GM19463 (cell line): ENCODE results near the gene SLC8B1.
A peak's percentile ranks its signal among the peaks of the same experiment; 100 is the strongest.
"Not testable (repeated sequence)": the region's sequence is repeated elsewhere in the genome, so short reads cannot be mapped to it uniquely, and the experiment has no call there.

Experiments
- ATAC-seq: cut with Tn5 transposase; IDR thresholded peaks from one replicate; pipeline ENCODE4 v1.9.1; 2021; ENCODE audit warnings: mild to moderate bottlenecking, moderate library complexity; ENCODE audit not compliant: unreplicated experiment

The SLC8B1 gene

DNA sequence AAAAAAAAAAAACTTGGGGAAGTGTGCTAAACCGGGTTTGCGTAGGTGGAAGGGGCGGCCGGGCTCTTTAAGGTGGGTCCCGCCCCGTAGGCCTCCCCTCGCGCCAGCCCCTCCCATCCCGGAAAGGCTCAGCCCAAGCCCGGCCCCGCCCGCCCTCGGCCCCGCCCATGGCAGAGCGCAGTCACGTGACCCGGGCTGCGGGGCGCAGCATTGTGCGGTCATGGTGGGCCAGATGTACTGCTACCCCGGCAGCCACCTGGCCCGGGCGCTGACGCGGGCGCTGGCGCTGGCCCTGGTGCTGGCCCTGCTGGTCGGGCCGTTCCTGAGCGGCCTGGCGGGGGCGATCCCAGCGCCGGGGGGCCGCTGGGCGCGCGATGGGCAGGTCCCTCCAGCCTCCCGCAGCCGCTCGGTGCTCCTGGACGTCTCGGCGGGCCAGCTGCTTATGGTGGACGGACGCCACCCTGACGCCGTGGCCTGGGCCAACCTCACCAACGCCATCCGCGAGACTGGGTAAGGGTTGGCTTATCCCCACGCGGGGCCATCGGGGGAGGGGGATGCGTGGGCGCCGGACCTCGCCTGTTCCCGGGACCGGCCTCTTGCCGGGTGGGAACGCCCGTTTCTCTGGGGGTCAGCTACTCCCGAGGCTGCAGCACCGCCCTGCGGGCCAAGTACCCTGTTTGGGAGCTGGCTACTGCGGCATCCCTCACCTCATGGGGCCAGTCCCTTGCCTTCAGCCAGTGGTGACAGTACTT, 23.6 kb upstream of the SLC8B1 start, which contains the start of gene PLBD2:
Gene PLBD2, plus strand, starts transcription at position 207 of the 752 bp plus-strand sequence. Its CDS starts 14 bp downstream, at position 221.
- ATAC-seq: peak; percentile 95

DNA sequence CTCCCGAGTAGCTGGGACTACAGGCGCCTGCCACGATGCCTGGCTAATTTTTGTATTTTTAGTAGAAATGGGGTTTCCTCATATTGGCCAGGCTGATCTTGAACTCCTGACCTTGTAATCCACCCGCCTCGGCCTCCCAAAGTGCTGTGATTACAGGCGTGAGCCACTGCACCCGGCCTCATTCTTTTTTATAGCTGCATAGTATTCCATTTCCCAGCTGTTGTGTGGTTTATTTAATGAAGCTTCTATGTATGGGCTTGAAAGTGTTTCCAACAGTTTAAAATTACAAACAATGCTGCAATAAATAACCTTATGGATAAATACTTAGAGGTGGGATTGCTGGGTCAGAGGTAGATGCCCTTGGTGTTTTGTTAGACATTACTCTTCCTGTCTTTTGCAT, 19.3 kb upstream of the SLC8B1 start:
- not testable (repeated sequence) for ATAC-seq

DNA sequence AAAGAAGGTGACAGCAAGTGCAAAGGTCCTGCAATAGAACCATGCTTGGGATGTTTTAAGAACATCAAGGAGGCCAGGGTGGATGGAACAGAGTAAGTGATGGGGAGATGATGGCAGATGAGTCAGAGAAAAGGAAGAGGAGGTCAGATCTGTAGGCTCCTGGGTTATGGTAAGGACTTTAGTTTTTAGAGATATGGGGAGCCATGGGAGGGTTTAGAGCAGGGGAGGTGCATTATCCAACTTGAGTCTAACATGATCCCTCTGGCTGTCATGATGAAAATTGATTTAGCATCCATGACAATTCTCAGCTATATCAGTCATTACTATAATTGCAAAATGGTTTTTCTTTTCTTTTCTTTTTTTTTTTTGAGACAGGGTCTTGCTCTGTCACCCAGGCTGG, 16.2 kb upstream of the SLC8B1 start:
- no peak for ATAC-seq

DNA sequence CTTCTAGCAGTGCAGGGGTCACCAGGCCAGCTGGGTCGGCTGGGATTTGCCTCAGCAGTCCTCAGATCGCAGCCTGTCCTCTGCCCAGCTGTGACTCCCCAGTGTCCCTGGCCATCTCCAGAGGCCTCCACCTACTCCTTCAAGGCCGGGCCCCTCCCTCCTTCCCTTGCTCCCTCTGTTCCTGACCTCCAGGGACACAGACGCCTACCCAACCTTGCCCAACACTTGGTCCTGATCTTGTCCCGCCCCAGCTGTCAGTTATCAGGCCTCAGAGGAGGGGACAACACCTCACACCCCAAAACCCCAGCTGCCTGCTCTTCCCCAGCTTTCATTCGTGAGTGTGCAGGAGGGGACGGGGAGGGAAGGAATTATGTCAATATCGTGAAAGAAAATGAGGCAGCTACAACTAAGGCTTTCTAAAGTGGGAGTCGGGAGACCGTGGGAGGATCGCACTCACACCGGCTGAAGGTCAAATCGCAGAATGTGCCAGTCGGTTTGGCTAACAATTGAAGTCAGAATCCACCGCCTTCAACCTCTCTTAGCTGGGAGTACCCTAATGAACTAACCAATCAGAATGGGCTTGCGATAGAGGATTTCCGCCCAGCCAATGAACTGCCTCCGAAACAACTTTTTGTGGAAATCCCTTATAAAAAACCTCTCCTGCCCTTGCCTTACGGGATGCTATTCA, 14.1 kb upstream of the SLC8B1 start:
- no peak for ATAC-seq

DNA sequence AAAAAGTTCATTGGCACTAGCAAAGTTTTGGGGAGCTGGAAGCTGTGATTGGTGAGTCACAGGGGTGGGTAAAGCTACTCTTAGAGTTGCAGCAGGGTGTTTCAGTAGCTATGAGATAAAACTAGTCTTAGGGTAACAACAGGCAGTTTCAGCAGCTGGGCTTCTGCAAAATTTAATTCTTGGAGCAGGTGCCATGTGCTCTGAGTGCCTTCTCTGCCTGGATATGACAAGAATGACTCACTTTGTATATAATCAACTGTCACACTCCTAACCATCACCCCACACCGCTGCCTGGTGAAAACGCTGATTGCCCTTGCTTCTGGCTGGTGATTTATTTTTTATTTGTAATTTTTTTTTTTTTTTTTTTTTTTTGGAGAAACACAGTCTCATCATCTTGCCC, 13.0 kb upstream of the SLC8B1 start:
- ATAC-seq: no peak

DNA sequence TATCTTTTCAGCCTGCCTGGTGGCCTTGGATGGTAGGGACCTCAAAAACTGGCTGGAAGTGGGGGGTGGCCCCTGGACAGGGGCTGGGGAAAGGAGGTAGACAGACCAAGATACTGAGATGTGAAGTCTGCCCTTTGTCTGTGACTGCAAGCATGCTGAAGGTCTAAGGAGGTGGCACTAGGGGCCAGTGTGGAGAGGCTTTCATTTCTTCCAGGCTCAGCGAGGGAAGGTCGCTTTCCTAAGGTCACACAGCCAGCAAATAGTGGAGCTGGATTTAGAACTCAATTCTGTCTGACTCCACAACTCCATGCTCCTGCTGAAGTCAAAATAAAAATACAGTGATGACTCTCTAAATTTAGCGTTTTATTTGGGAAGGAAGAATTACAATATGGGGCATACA, 12.2 kb upstream of the SLC8B1 start:
- no peak for ATAC-seq

DNA sequence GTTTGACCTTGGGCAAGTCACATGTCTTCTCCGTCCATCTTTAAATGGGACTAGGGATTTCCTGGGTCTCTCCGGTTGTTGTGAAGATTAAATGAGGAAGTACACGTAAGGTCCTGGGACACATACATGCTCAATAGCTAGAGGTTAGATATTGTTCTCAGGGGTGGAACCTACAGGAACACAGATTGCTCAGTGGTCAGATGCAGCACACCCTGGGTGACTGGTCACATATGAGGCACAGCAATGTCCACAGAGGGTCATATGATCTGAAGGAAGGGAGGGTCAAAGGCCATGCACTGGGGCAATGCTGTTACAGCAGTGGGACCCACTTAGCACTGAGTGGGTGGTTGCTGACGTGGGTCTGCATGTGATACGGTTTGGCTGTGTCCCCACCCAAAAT, 11.4 kb upstream of the SLC8B1 start:
- no peak for ATAC-seq

DNA sequence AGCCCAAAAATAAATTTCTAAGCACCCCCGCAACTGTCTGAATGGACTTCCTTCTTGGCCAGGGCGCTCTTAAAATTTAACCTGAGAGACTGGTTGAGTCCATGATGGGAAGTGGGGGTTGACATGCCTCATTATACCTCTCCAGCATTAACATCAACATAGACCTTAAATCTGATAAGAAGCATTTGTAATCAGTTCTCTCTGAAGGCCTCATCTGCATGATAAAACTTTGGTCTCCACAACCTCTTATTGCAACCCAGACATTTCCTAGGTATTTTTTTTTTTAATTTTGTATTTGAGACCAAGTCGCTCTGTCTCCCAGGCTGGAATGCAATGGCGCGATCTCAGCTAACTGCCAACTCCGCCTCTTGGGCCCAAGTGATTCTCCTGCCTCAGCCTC, 10.4 kb upstream of the SLC8B1 start:
- no peak for ATAC-seq

DNA sequence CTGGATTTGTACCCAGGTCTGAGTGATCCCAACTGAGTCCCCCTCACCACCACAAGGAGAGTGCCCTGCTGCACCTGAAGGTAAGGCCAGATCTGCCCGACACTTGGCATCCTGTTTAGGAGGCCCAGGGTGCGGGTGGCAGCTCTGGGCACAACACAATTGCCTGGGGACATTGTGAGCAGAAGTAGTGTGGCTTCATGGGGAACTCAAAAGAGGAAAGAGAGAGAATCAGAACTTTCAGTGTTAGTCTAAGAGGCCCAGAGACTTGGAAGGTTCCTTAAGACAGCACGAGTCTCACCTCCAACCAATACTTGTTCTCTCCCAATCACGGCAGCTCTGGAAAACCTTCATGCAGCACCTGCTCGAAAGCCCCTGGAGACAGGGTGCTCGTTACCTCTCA, 6.6 kb upstream of the SLC8B1 start:
- ATAC-seq: no peak

DNA sequence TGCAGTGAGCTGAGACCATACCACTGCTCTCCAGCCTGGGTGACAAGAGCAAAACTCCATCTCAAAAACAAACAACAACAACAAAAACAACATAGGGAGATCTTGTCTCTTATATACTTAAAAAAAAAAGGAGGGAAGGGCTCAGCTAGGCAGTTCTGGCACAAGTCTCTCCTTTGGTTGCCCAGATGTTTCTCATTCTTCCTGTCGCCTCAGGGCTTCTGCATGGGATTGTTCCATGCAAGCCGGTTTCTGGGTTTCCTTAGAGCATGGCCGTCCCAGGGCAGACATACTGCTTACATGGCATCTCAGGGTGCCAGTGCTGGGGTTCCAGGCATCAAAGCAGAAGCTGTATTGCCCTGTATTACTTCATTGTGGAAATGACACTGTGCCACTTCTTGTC, 5.2 kb upstream of the SLC8B1 start:
- ATAC-seq: no peak

DNA sequence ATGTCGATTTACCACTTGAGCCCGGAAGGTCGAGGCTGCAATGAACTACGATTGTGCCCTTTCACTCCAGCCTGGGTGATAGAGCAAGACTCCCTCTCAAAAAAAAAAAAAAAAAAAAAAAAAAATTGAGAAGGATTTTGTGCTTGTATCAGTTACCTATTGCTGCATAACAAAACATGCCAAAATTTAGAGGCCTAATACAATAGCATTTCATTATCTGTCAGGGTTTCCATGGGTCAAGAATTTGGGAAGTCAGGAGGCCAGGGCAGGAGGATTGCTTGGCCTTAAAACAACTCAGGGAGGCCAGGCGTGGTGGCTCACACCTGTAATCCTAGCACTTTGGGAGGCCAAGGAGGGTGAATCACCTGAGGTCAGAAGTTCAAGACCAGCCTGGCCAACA, 4.6 kb upstream of the SLC8B1 start:
- ATAC-seq: no peak

DNA sequence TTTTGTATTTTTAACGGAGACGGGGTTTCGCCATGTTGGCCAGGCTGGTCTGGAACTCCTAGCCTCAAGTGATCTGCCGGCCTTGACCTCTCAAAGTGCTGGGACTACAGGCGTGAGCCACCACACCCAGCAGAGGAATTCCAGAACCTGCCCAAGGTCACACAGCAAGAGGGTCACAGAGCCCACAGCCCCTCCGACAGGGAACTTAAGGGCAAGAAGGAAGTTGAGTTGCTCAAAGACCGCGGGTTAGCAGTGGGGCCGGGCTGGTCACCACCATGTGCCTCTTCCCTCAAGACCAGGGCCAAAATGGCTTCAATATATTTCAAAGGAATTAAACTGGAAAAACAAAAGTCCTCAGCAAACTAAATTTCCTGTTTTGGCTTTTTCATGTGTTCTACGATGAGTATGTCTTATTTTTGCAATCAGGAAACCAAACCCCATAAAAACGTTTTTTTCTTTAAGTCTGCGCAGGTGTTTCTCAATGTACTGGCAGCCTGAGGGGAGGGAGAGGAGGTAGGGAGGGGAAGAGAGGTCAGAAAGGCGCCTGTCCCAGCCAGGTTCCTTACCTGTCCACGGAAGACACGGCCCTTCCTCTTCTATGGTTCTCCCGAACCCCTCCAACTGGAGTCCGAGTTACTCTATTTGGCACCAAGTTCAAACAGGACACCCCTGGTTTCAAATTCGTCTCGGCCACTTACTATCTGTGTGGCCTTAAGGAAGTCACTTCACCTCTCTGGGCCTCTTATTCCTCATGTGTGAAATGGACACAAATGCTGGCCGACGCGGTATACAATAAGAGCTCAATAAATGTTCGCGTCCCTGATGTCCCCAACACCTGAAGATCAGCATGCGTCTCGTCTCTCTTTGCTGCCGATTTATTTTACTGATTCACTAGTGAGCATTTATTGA, 778 bp downstream of the SLC8B1 start:
- ATAC-seq: peak; percentile 1

DNA sequence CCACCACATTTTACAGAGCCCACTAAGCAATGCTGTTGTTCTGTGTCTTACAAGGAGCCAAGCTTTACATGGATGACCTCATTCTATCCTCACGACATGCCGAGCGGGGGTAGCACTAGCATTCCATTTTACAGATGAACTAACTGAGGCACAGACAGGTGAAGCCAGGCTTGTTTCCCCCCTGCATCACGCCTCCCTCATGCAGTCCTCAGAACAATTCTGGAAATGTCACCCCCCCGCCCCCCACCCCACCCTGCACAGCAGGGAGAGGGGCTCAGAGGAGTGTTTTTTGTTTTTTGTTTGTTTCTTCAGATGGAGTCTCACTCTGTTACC, 1.5 kb downstream of the SLC8B1 start:
- ATAC-seq: no peak

DNA sequence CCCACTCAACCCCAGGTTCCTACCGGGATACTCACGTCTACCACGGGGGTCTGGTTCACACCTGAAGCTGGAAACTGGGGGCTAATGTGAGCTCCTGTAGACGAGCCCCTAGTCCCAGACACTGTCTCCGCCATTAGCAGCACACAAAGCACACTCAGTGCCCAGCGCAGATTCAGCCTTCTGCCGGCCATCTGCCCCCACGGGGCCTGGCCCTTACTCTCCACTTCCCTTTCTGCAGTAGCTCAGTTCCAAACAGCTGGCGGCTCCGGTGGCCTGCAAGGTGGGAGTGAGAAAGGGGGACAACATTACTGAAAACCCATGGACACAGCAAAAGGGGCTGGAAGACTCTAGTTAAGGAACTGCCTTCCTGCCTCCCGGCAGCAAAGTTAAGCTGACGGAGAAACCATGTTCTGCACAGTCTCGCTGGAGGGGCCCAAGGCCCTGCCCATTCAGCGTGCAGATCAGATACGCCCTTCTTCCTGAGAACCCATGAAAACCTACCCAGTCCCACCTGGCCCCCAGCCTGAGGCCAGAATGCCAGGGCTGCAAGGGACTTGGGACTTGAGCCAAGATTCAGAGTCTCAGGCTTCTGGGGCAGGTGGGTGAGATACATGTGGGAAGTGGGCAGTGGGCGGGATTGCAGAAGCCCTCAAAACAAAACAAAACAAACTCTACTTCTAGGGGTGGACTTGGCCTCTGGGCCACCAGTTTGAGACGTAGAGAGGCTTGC, 2.1 kb downstream of the SLC8B1 start:
- no peak for ATAC-seq

DNA sequence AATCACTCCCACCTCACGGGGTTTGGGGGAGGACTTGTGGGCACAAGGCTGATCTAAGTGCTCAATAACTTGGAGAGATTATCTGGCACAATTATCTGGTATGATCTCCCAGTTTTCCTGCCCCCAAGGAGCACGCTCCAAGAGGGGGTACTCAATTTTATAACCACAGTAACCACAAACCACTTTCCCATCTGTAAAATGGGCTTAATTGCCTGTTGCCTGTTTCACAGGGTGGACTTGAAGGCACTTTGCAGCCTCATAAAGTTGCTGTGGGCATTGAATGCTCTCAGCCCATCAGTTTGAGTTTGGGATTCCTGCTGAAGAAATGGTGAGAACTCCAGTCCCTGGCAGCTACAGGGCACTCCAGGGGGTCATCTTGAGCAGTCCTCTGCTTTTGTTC, 4.4 kb downstream of the SLC8B1 start:
- ATAC-seq: no peak

DNA sequence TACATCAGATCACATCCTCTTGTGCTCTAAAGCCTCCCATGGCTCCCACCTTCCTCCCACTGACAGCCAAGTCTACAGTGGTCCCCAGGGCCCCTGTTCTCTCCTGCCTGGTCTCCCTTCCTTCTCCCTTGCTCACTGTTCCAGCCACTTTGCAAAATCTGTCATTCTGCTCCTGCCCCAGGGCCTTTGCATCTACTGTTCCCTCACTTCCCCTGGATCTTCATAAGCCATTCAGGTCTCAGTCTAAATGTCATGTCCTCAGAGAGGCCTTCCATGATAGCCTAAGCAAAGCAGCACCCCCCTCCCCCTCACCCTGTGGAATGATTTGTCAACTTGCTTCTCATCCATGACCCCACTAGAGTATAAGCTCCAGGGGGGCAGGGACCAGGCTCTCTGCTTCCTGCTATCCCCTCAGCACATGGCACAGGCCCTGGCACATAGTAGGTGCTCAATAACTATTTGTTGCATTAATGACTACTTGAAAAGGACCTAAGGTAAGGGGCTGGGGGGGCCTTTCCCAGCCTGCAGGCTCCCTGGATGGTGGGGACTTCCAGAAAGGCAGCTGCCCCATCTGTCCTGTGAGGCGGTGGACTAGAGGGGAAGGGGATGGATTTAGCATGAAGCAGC, 5.0 kb downstream of the SLC8B1 start:
- ATAC-seq: no peak

DNA sequence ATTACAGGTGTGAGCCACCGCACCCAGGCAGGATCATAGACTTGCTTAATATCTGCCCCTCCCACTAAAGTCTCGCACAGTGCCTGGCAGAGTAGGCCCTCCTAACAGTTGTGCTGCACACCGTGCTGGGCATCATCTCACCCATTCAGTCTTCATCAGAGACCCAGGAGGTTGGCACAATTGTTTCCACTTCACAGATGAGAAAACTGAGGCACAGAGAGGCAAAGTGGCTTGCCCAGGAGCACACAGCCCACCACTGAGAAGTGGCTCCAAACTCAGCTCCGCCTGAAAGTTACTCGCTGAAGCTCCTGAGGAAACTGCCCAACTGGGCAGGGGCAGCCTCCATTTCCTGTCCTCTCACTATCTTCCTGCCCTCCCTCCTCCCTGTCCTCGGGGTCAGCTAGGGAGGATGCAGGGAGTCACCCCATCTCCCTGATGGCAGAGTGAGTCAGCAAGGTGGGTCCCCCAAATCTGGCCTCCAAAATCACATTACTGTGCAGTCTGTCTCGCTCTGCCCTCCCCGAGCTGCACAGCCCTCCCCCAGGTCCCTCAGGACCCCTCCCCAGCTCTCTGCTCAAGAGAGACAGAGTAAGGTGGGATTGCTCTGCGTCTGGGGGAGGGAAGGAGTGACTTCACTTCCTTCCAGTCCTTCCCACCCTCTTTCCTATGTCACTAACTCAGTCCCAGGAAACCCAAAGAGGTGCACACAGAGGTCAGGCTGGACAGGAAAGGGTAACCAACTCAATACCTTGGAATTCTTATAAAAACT, 5.7 kb downstream of the SLC8B1 start:
- ATAC-seq: no peak

DNA sequence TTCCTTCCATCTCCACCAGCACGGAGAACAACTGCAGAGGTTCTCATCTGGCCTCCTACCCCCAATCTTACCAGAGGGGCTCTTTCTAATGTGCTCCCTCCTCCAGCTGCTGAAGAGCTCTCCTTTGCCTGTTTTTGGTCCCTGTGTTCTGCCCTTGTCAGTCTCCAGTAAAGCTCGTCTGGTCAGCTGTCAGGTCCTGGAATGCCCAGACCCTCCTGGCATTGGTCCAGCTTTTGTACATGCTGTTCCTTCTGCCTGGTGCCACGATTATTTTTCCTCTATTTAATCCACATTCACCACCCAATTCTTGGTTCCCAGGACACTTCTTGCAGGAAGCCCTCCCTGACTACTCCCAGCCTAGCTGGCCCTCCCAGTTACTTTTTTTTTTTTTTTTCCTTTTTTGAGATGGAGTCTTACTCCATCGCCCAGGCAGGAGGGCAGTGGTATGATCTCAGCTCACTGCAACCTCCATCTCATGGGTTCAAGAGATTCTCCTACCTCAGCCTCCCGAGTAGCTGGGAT, 6.5 kb downstream of the SLC8B1 start:
- no peak for ATAC-seq

DNA sequence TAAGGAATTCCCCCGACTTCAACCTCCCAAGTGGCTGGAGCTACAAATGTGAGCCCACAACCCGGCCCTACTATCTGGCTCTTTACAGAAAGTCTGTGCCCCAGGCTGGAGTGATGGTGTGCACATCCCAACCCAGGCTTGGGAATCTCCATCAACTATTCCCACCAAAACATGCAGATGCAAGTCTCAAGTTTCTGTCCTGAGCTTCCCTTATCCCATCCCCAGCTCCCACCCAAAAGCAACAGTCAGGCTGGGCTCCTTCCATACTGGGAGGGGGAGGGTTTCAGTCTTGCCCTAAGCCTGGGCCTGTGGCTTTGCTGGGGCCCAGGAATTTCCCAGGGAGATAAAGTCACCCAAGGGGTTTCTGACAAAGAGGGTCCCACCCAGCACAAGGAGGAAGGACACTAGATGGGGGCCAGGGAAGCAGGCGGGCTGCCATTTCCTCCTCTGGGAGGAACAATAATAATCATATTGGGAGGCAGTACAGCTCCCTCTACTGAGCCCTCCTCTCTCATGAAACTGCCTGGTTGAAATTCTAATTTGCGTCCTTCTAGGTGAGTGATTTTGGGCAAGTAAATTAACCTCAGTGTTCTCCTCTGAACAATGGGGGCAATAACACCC, 8.0 kb downstream of the SLC8B1 start:
- no peak for ATAC-seq
